ENCODE results near the gene SP140L. TPM values are rescaled to one million over a fixed set of nuclear protein-coding genes. Genes with fewer than 3 reads are reported as not detected.

The SP140L gene
- polyA plus RNA-seq, 3 donors, result 6.5 to 23.7 (median 8.5) TPM

- Histone ChIP-seq H4K20me1 (ENCODE audit: insufficient read depth, low read length) (no peaks in the 10 kb centered on the region), H3K9me3 (replicated peaks in 1 of 2; ENCODE audit: control insufficient read depth in 1 of 2, insufficient read depth in 1 of 2, low read length in 2 of 2) (no peaks in the 10 kb centered on the region), H3K4me1 (ENCODE audit: control insufficient read depth in 1 of 2, insufficient read depth in 2 of 2, low read length in 2 of 2) (peaks cover 47 to 56% of the 10 kb centered on the region in 2 donors), H3K27ac (ENCODE audit: low read depth in 1 of 2, low read length in 2 of 2) (no peak overlapping the region), H3K36me3 (replicated peaks in 1 of 2; ENCODE audit: control insufficient read depth in 1 of 2, insufficient read depth in 2 of 2, low read length in 2 of 2) (peaks cover 0 to 9% of the 10 kb centered on the region in 2 donors), H3K27me3 (ENCODE audit: control insufficient read depth in 2 of 2, insufficient read depth in 2 of 2, low read length in 2 of 2) (no peaks in the 10 kb centered on the region), H3K79me2 (ENCODE audit: insufficient read depth, low read length) (peaks cover 16% of the 10 kb centered on the region), H3K9ac (ENCODE audit: insufficient read depth, low read length, poor library complexity, severe bottlenecking) (no peak overlapping the region), H3K4me2 (replicated peaks; ENCODE audit: extremely low read depth, low read length, poor library complexity, severe bottlenecking) (peak overlapping the region; percentile 79), H3K4me3 (replicated peaks in 1 of 3; ENCODE audit: low read depth in 2 of 3, low read length in 3 of 3) (no peak overlapping the region), H2AFZ (ENCODE audit: insufficient read depth, low read depth, low read length, poor library complexity, severe bottlenecking) (no peak overlapping the region)
- peaks cover 0 to 2% (median 0%) of the 10 kb centered on the region in 7 donors for H3K9me3 Mint-ChIP-seq
- WGBS (ENCODE audit: insufficient coverage), result no CpG with 5 or more reads among the region's 1 CpG
- no peak overlapping the region for H3K4me3 Mint-ChIP-seq
- DNase-seq, result no peak
- H3K4me1 Mint-ChIP-seq, result peaks cover 55% of the 10 kb centered on the region
- TF ChIP-seq, protein P1, sequence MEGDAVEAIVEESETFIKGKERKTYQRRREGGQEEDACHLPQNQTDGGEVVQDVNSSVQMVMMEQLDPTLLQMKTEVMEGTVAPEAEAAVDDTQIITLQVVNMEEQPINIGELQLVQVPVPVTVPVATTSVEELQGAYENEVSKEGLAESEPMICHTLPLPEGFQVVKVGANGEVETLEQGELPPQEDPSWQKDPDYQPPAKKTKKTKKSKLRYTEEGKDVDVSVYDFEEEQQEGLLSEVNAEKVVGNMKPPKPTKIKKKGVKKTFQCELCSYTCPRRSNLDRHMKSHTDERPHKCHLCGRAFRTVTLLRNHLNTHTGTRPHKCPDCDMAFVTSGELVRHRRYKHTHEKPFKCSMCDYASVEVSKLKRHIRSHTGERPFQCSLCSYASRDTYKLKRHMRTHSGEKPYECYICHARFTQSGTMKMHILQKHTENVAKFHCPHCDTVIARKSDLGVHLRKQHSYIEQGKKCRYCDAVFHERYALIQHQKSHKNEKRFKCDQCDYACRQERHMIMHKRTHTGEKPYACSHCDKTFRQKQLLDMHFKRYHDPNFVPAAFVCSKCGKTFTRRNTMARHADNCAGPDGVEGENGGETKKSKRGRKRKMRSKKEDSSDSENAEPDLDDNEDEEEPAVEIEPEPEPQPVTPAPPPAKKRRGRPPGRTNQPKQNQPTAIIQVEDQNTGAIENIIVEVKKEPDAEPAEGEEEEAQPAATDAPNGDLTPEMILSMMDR (IDR thresholded peaks at IDR 0.05), result no peak
- peak overlapping the region in 2 of 7 donors; percentile 53 to 58 for H3K27ac Mint-ChIP-seq
- intact Hi-C loops (cut with micrococcal nuclease), result loop anchor here (5.0 to 10.0 kb wide), 7 partner anchors 37 to 387 kb away; partner anchors contain the start of genes SP110 (in 1 of the 2), SP140 (in 1 of the 2) and SP140L (in 1 of the 2)
- peaks cover 0 to 2% (median 0%) of the 10 kb centered on the region in 3 donors for H3K27me3 Mint-ChIP-seq (ENCODE audit: low read depth in 3 of 3)
- H3K36me3 Mint-ChIP-seq, result peaks cover 12 to 14% of the 10 kb centered on the region in 2 donors
Observed at GRCh38 chr2:230410263-230410662, 83.3 kb downstream of the SP140L start.

- Histone ChIP-seq H4K20me1 (ENCODE audit: insufficient read depth, low read length) (no peaks in the 10 kb centered on the region), H3K27ac (ENCODE audit: low read depth in 1 of 2, low read length in 2 of 2) (peak overlapping the region; percentile 94 to 98), H3K27me3 (ENCODE audit: control insufficient read depth in 2 of 2, insufficient read depth in 2 of 2, low read length in 2 of 2) (no peaks in the 10 kb centered on the region), H3K79me2 (ENCODE audit: insufficient read depth, low read length) (peaks cover 22% of the 10 kb centered on the region), H3K9me3 (replicated peaks in 1 of 2; ENCODE audit: control insufficient read depth in 1 of 2, insufficient read depth in 1 of 2, low read length in 2 of 2) (no peaks in the 10 kb centered on the region), H3K4me1 (ENCODE audit: control insufficient read depth in 1 of 2, insufficient read depth in 2 of 2, low read length in 2 of 2) (peaks cover 54 to 63% of the 10 kb centered on the region in 2 donors), H3K4me3 (replicated peaks in 1 of 3; ENCODE audit: low read depth in 2 of 3, low read length in 3 of 3) (peak overlapping the region; percentile 85 to 89 (median 85)), H2AFZ (ENCODE audit: insufficient read depth, low read depth, low read length, poor library complexity, severe bottlenecking) (peak overlapping the region; percentile 92), H3K4me2 (replicated peaks; ENCODE audit: extremely low read depth, low read length, poor library complexity, severe bottlenecking) (peak overlapping the region; percentile 79), H3K36me3 (replicated peaks in 1 of 2; ENCODE audit: control insufficient read depth in 1 of 2, insufficient read depth in 2 of 2, low read length in 2 of 2) (peaks cover 0 to 2% of the 10 kb centered on the region in 2 donors), H3K9ac (ENCODE audit: insufficient read depth, low read length, poor library complexity, severe bottlenecking) (peak overlapping the region; percentile 96)
- Mint-ChIP-seq H3K36me3 (peaks cover 6 to 8% of the 10 kb centered on the region in 2 donors), H3K4me3 (peak overlapping the region; percentile 100), H3K4me1 (peaks cover 59% of the 10 kb centered on the region), H3K9me3 (peaks cover 0 to 2% (median 0%) of the 10 kb centered on the region in 7 donors), H3K27me3 (ENCODE audit: low read depth in 3 of 3) (peaks cover 0 to 2% (median 0%) of the 10 kb centered on the region in 3 donors), H3K27ac (peak overlapping the region; percentile 99 to 100 (median 99))
- intact Hi-C loops (cut with micrococcal nuclease), result loop anchor here (5.0 to 10.0 kb wide), 7 partner anchors 36 to 386 kb away; partner anchors contain the start of genes SP110 (in 1 of the 2), SP140 (in 1 of the 2) and SP140L (in 1 of the 2)
- peak in 1 of 3 donors; percentile 36 for DNase-seq
- WGBS (ENCODE audit: insufficient coverage), result 24% methylated on average over 12 of the region's 16 CpGs
- TF ChIP-seq, protein P1 (IDR thresholded peaks at IDR 0.05), result no peak
Observed at GRCh38 chr2:230410861-230411569, 84.0 kb downstream of the SP140L start.
